NCI-H1048 (cell line): Measurements from ENCODE around the gene CP.

Experiments used
- DNase-seq: peaks from one replicate; lab custom pipeline; 2025; lab: John Stamatoyannopoulos, UW

CP gene

GRCh38 chr3:149122721-149123578, 98.7 kb downstream of the CP start:
- DNase-seq, result no peak
